ENCODE measurements around the gene CSGALNACT2.

CSGALNACT2 gene

DNA sequence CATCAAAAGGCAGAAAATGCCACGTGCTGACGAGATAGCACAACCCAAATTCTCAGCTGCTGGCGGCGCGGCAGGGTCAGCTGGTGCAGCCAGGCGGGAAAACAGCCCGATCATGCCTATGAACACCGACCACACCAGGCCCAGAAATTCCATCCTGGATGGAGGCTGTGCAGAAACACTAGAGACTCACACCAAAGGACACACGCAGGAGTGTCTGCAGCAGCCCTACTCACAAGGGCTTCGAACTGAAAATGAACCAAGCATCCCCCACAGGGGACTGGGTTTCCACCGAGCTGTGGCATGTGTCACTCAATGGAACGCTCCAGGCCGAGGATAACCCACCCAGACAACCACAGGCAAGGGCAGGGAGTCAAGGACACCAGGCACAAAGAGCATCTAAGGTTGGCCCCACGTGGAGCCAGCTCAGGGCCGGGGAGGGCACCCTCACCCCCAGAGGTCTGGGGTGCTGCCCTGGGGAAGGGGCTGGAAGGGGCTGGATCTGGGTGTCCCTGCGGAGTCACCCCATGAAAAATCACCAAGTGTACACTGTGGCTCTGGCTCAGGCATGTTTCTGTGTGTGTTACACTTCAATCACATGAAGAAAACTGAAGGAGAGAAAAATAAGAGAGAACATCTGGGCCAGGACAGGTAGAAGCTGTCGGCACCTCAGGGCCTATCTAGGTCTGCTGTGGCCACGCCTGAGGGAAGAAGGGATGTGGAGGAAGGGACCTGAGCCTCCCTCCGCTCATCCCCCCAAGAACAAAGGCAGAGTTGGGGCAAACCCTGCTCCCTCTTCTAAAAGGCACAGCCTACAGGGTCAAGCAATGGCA is 95.6 kb downstream of the CSGALNACT2 start:
- TF ChIP-seq, protein P1, sequence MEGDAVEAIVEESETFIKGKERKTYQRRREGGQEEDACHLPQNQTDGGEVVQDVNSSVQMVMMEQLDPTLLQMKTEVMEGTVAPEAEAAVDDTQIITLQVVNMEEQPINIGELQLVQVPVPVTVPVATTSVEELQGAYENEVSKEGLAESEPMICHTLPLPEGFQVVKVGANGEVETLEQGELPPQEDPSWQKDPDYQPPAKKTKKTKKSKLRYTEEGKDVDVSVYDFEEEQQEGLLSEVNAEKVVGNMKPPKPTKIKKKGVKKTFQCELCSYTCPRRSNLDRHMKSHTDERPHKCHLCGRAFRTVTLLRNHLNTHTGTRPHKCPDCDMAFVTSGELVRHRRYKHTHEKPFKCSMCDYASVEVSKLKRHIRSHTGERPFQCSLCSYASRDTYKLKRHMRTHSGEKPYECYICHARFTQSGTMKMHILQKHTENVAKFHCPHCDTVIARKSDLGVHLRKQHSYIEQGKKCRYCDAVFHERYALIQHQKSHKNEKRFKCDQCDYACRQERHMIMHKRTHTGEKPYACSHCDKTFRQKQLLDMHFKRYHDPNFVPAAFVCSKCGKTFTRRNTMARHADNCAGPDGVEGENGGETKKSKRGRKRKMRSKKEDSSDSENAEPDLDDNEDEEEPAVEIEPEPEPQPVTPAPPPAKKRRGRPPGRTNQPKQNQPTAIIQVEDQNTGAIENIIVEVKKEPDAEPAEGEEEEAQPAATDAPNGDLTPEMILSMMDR (IDR thresholded peaks at IDR 0.05; ENCODE audit: insufficient read depth, low read depth, low read length, missing control alignments), result no peak
- no peak overlapping the region for H3K4me3 ChIP-seq (ENCODE audit: low read depth, low read length)
- DNase-seq (ENCODE audit: low read depth), result no peak

DNA sequence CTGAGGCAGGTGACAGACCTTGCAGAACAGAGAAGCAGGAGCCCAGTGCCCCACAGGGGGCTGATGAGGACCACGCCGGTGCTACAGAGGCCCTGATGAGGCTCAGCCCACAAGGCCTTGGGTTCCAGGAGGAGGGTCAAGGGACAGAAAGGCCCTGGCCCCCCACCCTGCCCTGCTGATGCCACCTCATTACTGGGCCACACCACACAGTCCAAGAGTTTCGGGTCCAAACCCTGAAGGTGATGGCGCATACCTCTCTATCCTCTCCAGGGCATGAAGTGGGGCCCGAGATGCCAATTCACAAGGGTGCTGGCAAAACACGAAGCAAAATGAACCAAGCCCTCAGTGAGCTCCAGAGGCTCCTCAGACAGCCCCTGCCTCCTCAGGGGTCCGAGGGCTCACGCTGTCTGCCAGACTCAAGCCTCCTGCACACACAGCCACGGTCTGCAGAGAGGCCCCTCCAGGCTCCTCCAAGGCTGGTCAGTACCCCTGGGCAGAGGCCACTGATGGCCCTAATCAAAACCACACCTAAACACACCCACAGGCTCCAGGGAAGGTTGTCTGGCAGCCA is 96.3 kb downstream of the CSGALNACT2 start:
- TF ChIP-seq, protein P1 (IDR thresholded peaks at IDR 0.05; ENCODE audit: insufficient read depth, low read depth, low read length, missing control alignments), result no peak
- no peak for DNase-seq (ENCODE audit: low read depth)
- no peak overlapping the region for H3K4me3 ChIP-seq (ENCODE audit: low read depth, low read length)

Measured in GM12865 (cell line).